HCT116 (cell line): Measurements from ENCODE around the gene ASMTL. TPM values are rescaled to one million over a fixed set of nuclear protein-coding genes. Genes with fewer than 3 reads are reported as not detected.

Experiments used
- ATAC-seq: fragments of 200-7000 bp; cut with Tn5 transposase; 2 replicates; pipeline ENCODE4 v1.9.1; 2020; ENCODE audit warnings: mild to moderate bottlenecking, moderate library complexity
- BruUV-seq: library from RNA; stranded (reverse); fragments of 400-500 nt; replicated peaks from 2 replicates; lab custom pipeline; 2021; lab: Mats Ljungman, UMichigan
- CTCF ChIA-PET: fragments of 300-600 bp; sonication (Branson Sonifier 250); formaldehyde crosslinking; loops from one replicate; lab custom pipeline; 2021; ENCODE audit warnings: antibody characterized with exemption; lab: Charles Lee
- POLR2A ChIA-PET: fragments of 300-600, 350-600 bp; sonication (Branson Sonifier 250); formaldehyde crosslinking; loops from one replicate; lab custom pipeline; 2021; ENCODE audit warnings: antibody characterized with exemption; lab: Charles Lee
- RAD21 ChIA-PET, 2 experiments: fragments of 300-600 bp; sonication (Branson Sonifier 250); formaldehyde crosslinking; loops; one replicate each; lab custom pipeline; 2023; ENCODE audit warnings: low total read pairs in 2 of 2; ENCODE audit not compliant: uncharacterized antibody in 2 of 2, unreplicated experiment in 2 of 2, low non-redundant PET in 1 of 2; lab: Charles Lee
- DNase-seq: peaks from one replicate; pipeline ENCODE4 v3.0.0-alpha.2; 2010; ENCODE audit warnings: low read depth, low spot score
- H2AFZ ChIP-seq: fragments of 200-600 bp; shearing (Covaris generic), sonication (generic); 2 replicates; pipeline ENCODE4 v1.6.1; 2017; ENCODE audit warnings: low read depth, mixed run types, mixed read lengths, antibody characterized with exemption, low read length; ENCODE audit not compliant: poor library complexity, severe bottlenecking
- H3K27ac ChIP-seq: 2 replicates; pipeline ENCODE4 v1.5.1; 2012; ENCODE audit warnings: low read depth, low read length
- H3K27me3 ChIP-seq: fragments of 200-600 bp; sonication (generic); 2 replicates; pipeline ENCODE4 v1.6.1; 2016; ENCODE audit warnings: mixed run types, low read length, mixed read lengths; ENCODE audit not compliant: insufficient read depth
- H3K36me3 ChIP-seq, 2 experiments: fragments of 200-500 bp in 1 of 2; fragments of 200-600 bp in 1 of 2; sonication (Bioruptor generic) in 1 of 2; sonication (generic) in 1 of 2; 2 replicates each; pipeline versions ENCODE4 v1.5.1 to v1.6.1; 2014 to 2016; ENCODE audit warnings: low read length in 2 of 2, inconsistent platforms in 1 of 2, mixed read lengths in 1 of 2, mixed run types in 1 of 2; ENCODE audit not compliant: insufficient read depth in 2 of 2, control insufficient read depth in 1 of 2
- H3K4me1 ChIP-seq, 2 experiments: fragments of 200-600 bp in 1 of 2; sonication (generic) in 1 of 2; 2 replicates each; pipeline versions ENCODE4 v1.5.1 to v1.6.1; 2012 to 2017; ENCODE audit warnings: low read length in 2 of 2, inconsistent platforms in 1 of 2, mild to moderate bottlenecking in 1 of 2, mixed read lengths in 1 of 2, mixed run types in 1 of 2, moderate library complexity in 1 of 2; ENCODE audit not compliant: insufficient read depth in 2 of 2, control insufficient read depth in 1 of 2
- H3K4me2 ChIP-seq: fragments of 200-600 bp; sonication (generic); 2 replicates; pipeline ENCODE4 v1.6.1; 2017; ENCODE audit warnings: mixed run types, low read length, mixed read lengths
- H3K4me3 ChIP-seq, 2 experiments: fragments of 200-600 bp in 1 of 2; sonication (generic) in 1 of 2; replicated peaks in 1 of 2; 2 replicates each; pipeline ENCODE4 v1.5.1; 2011 to 2016; ENCODE audit warnings: low read length in 2 of 2, control low read depth in 1 of 2, low read depth in 1 of 2, mild to moderate bottlenecking in 1 of 2, mixed read lengths in 1 of 2, mixed run types in 1 of 2
- H3K79me2 ChIP-seq: fragments of 200-600 bp; sonication (generic); 2 replicates; pipeline ENCODE4 v1.6.1; 2017; ENCODE audit warnings: mild to moderate bottlenecking, mixed run types, low read length, moderate library complexity, mixed read lengths; ENCODE audit not compliant: insufficient read depth
- H3K9ac ChIP-seq: fragments of 200-600 bp; sonication (generic); 2 replicates; pipeline ENCODE4 v1.6.1; 2016; ENCODE audit warnings: low read length, mixed read lengths
- H3K9me2 ChIP-seq: fragments of 200-600 bp; sonication (generic), shearing (Covaris generic); 2 replicates; pipeline ENCODE4 v1.6.1; 2017; ENCODE audit warnings: mixed run types, mild to moderate bottlenecking, moderate library complexity; ENCODE audit not compliant: insufficient read depth
- H3K9me3 ChIP-seq, 2 experiments: fragments of 200-500 bp in 1 of 2; fragments of 200-600 bp in 1 of 2; sonication (Bioruptor generic) in 1 of 2; sonication (generic) in 1 of 2; 2 replicates each; pipeline ENCODE4 v1.6.1; 2014 to 2017; ENCODE audit warnings: low read length in 2 of 2, mixed read lengths in 2 of 2, inconsistent platforms in 1 of 2, low read depth in 1 of 2, mild to moderate bottlenecking in 1 of 2, mixed run types in 1 of 2, moderate library complexity in 1 of 2; ENCODE audit not compliant: control insufficient read depth in 1 of 2, insufficient read depth in 1 of 2
- H4K20me1 ChIP-seq: fragments of 200-600 bp; sonication (generic), shearing (Covaris generic); 2 replicates; pipeline ENCODE4 v1.6.1; 2017; ENCODE audit warnings: mixed run types, mild to moderate bottlenecking, moderate library complexity; ENCODE audit not compliant: insufficient read depth
- EGR1 ChIP-seq: IDR thresholded peaks from 2 replicates; pipeline ENCODE4 v1.6.1; 2012; ENCODE audit warnings: low read depth
- ELF1 ChIP-seq: IDR thresholded peaks from 2 replicates; pipeline ENCODE4 v1.6.1; 2012; ENCODE audit warnings: low read depth, borderline replicate concordance
- EZH2 ChIP-seq: fragments of 200-600 bp; sonication (generic); IDR thresholded peaks from 2 replicates; pipeline ENCODE4 v1.6.1; 2017; ENCODE audit warnings: antibody characterized with exemption, mixed run types
- FOSL1 ChIP-seq: IDR thresholded peaks from 2 replicates; pipeline ENCODE4 v1.6.1; 2012; ENCODE audit warnings: low read depth
- JUND ChIP-seq: IDR thresholded peaks from 2 replicates; pipeline ENCODE4 v1.6.1; 2012
- POLR2A ChIP-seq: IDR thresholded peaks from 2 replicates; pipeline ENCODE4 v1.7.0; 2011; ENCODE audit warnings: borderline replicate concordance; ENCODE audit not compliant: insufficient read depth, insufficient read length; ENCODE audit errors: extremely low read depth
- RAD21 ChIP-seq: IDR thresholded peaks from 2 replicates; pipeline ENCODE4 v1.6.1; 2012; ENCODE audit warnings: low read depth, mild to moderate bottlenecking
- SIN3A ChIP-seq: IDR thresholded peaks from 2 replicates; pipeline ENCODE4 v1.6.1; 2012; ENCODE audit warnings: low read depth
- YY1 ChIP-seq: IDR thresholded peaks from 2 replicates; pipeline ENCODE4 v1.6.1; 2011; ENCODE audit warnings: low read length, low read depth, moderate library complexity, mild to moderate bottlenecking; ENCODE audit not compliant: insufficient replicate concordance; ENCODE audit errors: extremely low read depth
- ZFX ChIP-seq: fragments of 450-650 bp; IDR thresholded peaks from 2 replicates; pipeline ENCODE4 v1.6.1; 2017
- intact Hi-C: fragments of 100-400 bp; cut with micrococcal nuclease; formaldehyde crosslinking; loops from 2 replicates; pipeline ENCODE4 v1.10.0; 2022
- total RNA-seq: library from RNA; stranded (reverse); gene quantifications from one replicate; pipeline ENCODE4 v1.2.1, GENCODE V29; 2021; ENCODE audit not compliant: unreplicated experiment
- TF ChIP-seq, protein P1 (sequence below): IDR thresholded peaks from 2 replicates; pipeline ENCODE4 v1.6.1; 2012
- TF ChIP-seq, protein P2 (sequence below), 3 experiments: fragments of 200-600 bp in 1 of 3; sonication (generic) in 1 of 3; IDR thresholded peaks in 2 of 3; conservative IDR thresholded peaks in 1 of 3; 2 replicates each; pipeline ENCODE4 v1.5.1; 2012 to 2017; ENCODE audit warnings: low read depth in 2 of 3, low read length in 2 of 3, antibody characterized with exemption in 1 of 3, borderline replicate concordance in 1 of 3, control low read depth in 1 of 3, mild to moderate bottlenecking in 1 of 3, mixed read lengths in 1 of 3, mixed run types in 1 of 3, moderate library complexity in 1 of 3; ENCODE audit not compliant: insufficient read depth in 1 of 3
- TF ChIP-seq, protein P3 (sequence below): IDR thresholded peaks from 2 replicates; pipeline ENCODE4 v1.6.1; 2012

The ASMTL gene
- total RNA-seq, 1 experiment from 2014 or later = 59.6 TPM

DNA sequence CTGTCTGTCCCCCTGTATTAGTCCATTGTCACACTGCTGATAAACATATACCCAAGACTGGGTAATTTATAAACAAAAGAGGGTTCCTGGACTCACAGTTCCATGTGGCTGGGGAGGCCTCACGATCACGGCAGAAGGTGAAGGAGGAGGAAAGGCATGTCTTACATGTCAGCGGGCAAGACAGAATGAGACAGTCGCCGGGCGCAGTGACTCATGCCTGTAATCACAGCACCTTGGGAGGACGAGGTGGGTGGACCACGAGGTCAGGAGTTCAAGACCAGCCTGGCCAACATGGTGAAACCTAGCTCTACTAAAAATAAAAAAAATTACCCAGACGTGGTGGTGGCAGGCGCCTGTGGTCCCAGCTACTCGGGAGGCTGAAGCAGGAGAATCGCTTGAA lies 91.4 kb downstream of the ASMTL start:
- DNase-seq = no peak
- BruUV-seq = no TSS peak
- TF ChIP-seq EGR1 (peak; percentile 33; the same call in 1 of the 2 replicates), RAD21 (no peak)
- TF ChIP-seq, protein P1, sequence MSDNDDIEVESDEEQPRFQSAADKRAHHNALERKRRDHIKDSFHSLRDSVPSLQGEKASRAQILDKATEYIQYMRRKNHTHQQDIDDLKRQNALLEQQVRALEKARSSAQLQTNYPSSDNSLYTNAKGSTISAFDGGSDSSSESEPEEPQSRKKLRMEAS = no peak
- TF ChIP-seq, protein P2, sequence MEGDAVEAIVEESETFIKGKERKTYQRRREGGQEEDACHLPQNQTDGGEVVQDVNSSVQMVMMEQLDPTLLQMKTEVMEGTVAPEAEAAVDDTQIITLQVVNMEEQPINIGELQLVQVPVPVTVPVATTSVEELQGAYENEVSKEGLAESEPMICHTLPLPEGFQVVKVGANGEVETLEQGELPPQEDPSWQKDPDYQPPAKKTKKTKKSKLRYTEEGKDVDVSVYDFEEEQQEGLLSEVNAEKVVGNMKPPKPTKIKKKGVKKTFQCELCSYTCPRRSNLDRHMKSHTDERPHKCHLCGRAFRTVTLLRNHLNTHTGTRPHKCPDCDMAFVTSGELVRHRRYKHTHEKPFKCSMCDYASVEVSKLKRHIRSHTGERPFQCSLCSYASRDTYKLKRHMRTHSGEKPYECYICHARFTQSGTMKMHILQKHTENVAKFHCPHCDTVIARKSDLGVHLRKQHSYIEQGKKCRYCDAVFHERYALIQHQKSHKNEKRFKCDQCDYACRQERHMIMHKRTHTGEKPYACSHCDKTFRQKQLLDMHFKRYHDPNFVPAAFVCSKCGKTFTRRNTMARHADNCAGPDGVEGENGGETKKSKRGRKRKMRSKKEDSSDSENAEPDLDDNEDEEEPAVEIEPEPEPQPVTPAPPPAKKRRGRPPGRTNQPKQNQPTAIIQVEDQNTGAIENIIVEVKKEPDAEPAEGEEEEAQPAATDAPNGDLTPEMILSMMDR (IDR thresholded peaks at IDR 0.05 in 2 of 3, conservative IDR thresholded peaks at IDR 0.05 in 1 of 3; ENCODE audit: borderline replicate concordance in 1 of 3, insufficient read depth in 1 of 3, low read depth in 2 of 3, low read length in 2 of 3) = no peak
- TF ChIP-seq, all 23 proteins: peak for 1
- H3K27ac ChIP-seq = no peak overlapping the region
- POLR2A ChIA-PET = no interaction called here
- ATAC-seq = peak; percentile 73
- H3K9me3 ChIP-seq = no peaks in the 10 kb centered on the region
- no peaks in the 10 kb centered on the region for H3K36me3 ChIP-seq
- H2AFZ ChIP-seq = no peak overlapping the region
- peaks cover 6 to 15% of the 10 kb centered on the region in 2 experiments; a peak in 2 of 4 replicates for H3K4me1 ChIP-seq
- CTCF ChIA-PET = no interaction called here
- H3K79me2 ChIP-seq = no peaks in the 10 kb centered on the region
- no peak overlapping the region for H3K4me3 ChIP-seq
- H3K9me2 ChIP-seq = no peaks in the 10 kb centered on the region
- intact Hi-C loops = no loop called here
- H3K4me2 ChIP-seq = peak overlapping the region; percentile 50
- H4K20me1 ChIP-seq = no peaks in the 10 kb centered on the region
- RAD21 ChIA-PET = no interaction called here
- no peak overlapping the region for H3K9ac ChIP-seq
- no peaks in the 10 kb centered on the region for H3K27me3 ChIP-seq

DNA sequence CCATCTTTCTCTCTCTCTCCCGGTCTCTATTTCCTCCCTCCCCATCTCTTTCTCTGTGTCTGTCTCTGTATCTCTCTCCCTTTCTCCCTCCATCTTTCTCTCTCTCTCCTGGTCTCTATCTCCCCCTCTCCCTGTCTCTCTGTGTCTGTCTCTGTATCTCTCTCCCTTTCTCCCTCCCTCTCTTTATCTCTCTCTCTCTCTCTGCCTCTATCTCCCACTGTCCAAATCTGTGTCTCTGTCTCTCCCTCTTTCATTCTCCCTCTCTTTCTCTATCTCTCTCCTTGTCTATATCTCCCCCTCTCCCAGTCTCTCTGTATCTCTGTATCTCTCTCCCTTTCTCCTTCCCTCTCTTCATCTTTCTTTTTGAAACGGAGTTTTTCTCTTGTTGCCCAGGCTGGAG lies 92.5 kb downstream of the ASMTL start:
- no peaks in the 10 kb centered on the region for H3K9me2 ChIP-seq
- no peaks in the 10 kb centered on the region for H3K27me3 ChIP-seq
- ATAC-seq = no peak
- no peaks in the 10 kb centered on the region for H3K79me2 ChIP-seq
- H4K20me1 ChIP-seq = no peaks in the 10 kb centered on the region
- RAD21 ChIA-PET = no interaction called here
- CTCF ChIA-PET = no interaction called here
- no peaks in the 10 kb centered on the region for H3K36me3 ChIP-seq
- H3K9me3 ChIP-seq = no peaks in the 10 kb centered on the region
- H3K27ac ChIP-seq = no peak overlapping the region
- BruUV-seq = no TSS peak
- no peak overlapping the region for H3K4me3 ChIP-seq
- POLR2A ChIA-PET = no interaction called here
- no peak for TF ChIP-seq RAD21
- TF ChIP-seq POLR2A = no peak
- no peak for TF ChIP-seq SIN3A
- TF ChIP-seq, protein P3, sequence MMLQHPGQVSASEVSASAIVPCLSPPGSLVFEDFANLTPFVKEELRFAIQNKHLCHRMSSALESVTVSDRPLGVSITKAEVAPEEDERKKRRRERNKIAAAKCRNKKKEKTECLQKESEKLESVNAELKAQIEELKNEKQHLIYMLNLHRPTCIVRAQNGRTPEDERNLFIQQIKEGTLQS = no peak
- TF ChIP-seq EZH2 = no peak
- TF ChIP-seq JUND = no peak
- TF ChIP-seq, protein P2 (IDR thresholded peaks at IDR 0.05 in 2 of 3, conservative IDR thresholded peaks at IDR 0.05 in 1 of 3; ENCODE audit: borderline replicate concordance in 1 of 3, insufficient read depth in 1 of 3, low read depth in 2 of 3, low read length in 2 of 3) = no peak
- TF ChIP-seq FOSL1 = no peak
- TF ChIP-seq, protein P1 = no peak
- TF ChIP-seq YY1 = no peak
- no peak for TF ChIP-seq ZFX
- TF ChIP-seq ELF1 = no peak
- peaks cover 6 to 15% of the 10 kb centered on the region in 2 experiments; a peak in 2 of 4 replicates for H3K4me1 ChIP-seq
- no peak for DNase-seq
- H3K9ac ChIP-seq = no peak overlapping the region
- no peak overlapping the region for H3K4me2 ChIP-seq
- intact Hi-C loops = no loop called here
- H2AFZ ChIP-seq = no peak overlapping the region
